ENCODE measurements around the gene PSMF1.

Gene PSMF1

GRCh38 chr20:1185790-1186334, 67.5 kb downstream of the PSMF1 start:
- peaks cover 28% of the 10 kb centered on the region for H3K4me1 ChIP-seq (ENCODE audit: control insufficient read depth, insufficient read depth, low read length)
- no peaks in the 10 kb centered on the region for H3K9me3 ChIP-seq (ENCODE audit: control insufficient read depth, low read length)
- H3K36me3 ChIP-seq (ENCODE audit: control insufficient read depth, insufficient read depth, low read length): peaks cover 4% of the 10 kb centered on the region
- H3K9ac ChIP-seq (ENCODE audit: low read length): no peak overlapping the region
- no peak overlapping the region for H3K4me3 ChIP-seq (ENCODE audit: low read length)
- H3K27me3 ChIP-seq (ENCODE audit: control insufficient read depth, insufficient read depth, low read length): peaks cover 27% of the 10 kb centered on the region

DNA sequence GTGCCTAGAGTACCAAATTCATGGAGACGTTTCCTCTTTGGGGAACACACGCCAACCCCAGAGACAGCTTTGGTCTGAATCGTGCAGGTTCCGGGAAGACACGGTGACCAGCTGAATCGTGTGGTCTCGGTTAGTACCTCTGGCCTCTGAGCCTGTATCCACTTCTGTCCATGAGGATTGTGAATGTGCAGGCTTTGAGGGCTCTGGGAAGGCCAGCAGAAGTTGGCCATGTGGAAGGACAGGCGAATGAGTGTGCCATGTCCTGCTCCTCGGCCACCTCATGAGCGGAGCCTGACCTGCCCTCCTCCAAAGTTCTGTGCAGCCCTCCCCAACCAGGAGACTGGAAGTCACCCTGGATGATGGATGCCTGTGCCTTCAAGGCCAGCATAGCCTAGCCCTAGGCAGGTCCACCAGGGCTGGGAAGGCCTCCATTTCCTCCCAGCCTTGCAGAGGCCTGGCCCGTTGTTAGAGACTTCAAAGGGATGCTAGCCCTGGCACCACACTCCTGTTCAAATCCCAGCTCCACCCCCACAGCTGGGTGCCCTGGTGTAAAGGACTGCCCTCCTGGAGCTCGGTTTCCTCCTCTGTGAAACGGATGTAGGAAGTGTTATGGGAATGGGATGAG, 68.1 kb downstream of the PSMF1 start:
- Histone ChIP-seq H3K4me1 (ENCODE audit: control insufficient read depth, insufficient read depth, low read length) (peaks cover 28% of the 10 kb centered on the region), H3K9ac (ENCODE audit: low read length) (no peak overlapping the region), H3K9me3 (ENCODE audit: control insufficient read depth, low read length) (no peaks in the 10 kb centered on the region), H3K4me3 (ENCODE audit: low read length) (no peak overlapping the region), H3K27me3 (ENCODE audit: control insufficient read depth, insufficient read depth, low read length) (peaks cover 27% of the 10 kb centered on the region), H3K36me3 (ENCODE audit: control insufficient read depth, insufficient read depth, low read length) (no peaks in the 10 kb centered on the region)

DNA sequence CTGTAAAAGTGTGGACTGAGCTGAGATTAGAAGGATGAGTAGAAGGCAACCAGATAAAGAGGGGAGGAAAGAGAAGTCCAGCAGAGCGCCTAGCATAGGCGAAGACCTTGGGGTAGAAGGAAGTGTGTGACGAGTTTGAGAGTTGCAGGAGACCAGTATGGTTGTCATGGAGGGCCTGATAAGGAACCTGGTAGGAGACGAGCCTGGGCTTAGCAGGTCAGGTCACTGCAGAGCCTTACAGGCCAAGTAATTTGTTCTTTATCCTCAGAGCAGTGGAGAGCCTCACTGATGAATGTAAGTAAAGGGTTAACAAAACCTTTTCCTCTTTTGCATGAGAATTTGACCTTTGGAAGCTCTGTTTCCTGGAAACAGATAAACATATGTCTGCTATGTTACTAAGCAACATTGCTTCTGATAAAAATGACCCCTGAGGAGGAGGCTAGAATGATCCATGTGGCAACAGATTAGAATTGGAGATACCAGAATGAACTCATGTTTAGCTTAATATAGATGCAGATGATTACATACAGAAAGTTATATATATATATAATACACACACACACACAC, 69.3 kb downstream of the PSMF1 start:
- H3K4me1 ChIP-seq (ENCODE audit: control insufficient read depth, insufficient read depth, low read length): peaks cover 28% of the 10 kb centered on the region

GRCh38 chr20:1188347-1188746, 69.9 kb downstream of the PSMF1 start:
- Histone ChIP-seq H3K9me3 (ENCODE audit: control insufficient read depth, low read length) (no peaks in the 10 kb centered on the region), H3K4me1 (ENCODE audit: control insufficient read depth, insufficient read depth, low read length) (peaks cover 30% of the 10 kb centered on the region), H3K4me3 (ENCODE audit: low read length) (no peak overlapping the region), H3K27me3 (ENCODE audit: control insufficient read depth, insufficient read depth, low read length) (peaks cover 22% of the 10 kb centered on the region), H3K9ac (ENCODE audit: low read length) (no peak overlapping the region), H3K36me3 (ENCODE audit: control insufficient read depth, insufficient read depth, low read length) (no peaks in the 10 kb centered on the region)

More for the DNA sequence above, 69.3 kb downstream of the PSMF1 start:
- Histone ChIP-seq H3K9ac (ENCODE audit: low read length) (no peak overlapping the region), H3K27me3 (ENCODE audit: control insufficient read depth, insufficient read depth, low read length) (peaks cover 27% of the 10 kb centered on the region), H3K9me3 (ENCODE audit: control insufficient read depth, low read length) (no peaks in the 10 kb centered on the region), H3K4me3 (ENCODE audit: low read length) (no peak overlapping the region), H3K36me3 (ENCODE audit: control insufficient read depth, insufficient read depth, low read length) (no peaks in the 10 kb centered on the region)

GRCh38 chr20:1189827-1190226, 71.4 kb downstream of the PSMF1 start:
- H3K4me1 ChIP-seq (ENCODE audit: control insufficient read depth, insufficient read depth, low read length): peaks cover 35% of the 10 kb centered on the region
- H3K36me3 ChIP-seq (ENCODE audit: control insufficient read depth, insufficient read depth, low read length): no peaks in the 10 kb centered on the region

GRCh38 chr20:1190847-1191246, 72.4 kb downstream of the PSMF1 start:
- Histone ChIP-seq H3K9ac (ENCODE audit: low read length) (no peak overlapping the region), H3K4me3 (ENCODE audit: low read length) (no peak overlapping the region), H3K9me3 (ENCODE audit: control insufficient read depth, low read length) (no peaks in the 10 kb centered on the region), H3K36me3 (ENCODE audit: control insufficient read depth, insufficient read depth, low read length) (no peaks in the 10 kb centered on the region), H3K4me1 (ENCODE audit: control insufficient read depth, insufficient read depth, low read length) (peaks cover 33% of the 10 kb centered on the region), H3K27me3 (ENCODE audit: control insufficient read depth, insufficient read depth, low read length) (peaks cover 4% of the 10 kb centered on the region)

More at GRCh38 chr20:1189827-1190226, 71.4 kb downstream of the PSMF1 start:
- Histone ChIP-seq H3K9ac (ENCODE audit: low read length) (no peak overlapping the region), H3K9me3 (ENCODE audit: control insufficient read depth, low read length) (no peaks in the 10 kb centered on the region), H3K4me3 (ENCODE audit: low read length) (no peak overlapping the region), H3K27me3 (ENCODE audit: control insufficient read depth, insufficient read depth, low read length) (peaks cover 7% of the 10 kb centered on the region)

DNA sequence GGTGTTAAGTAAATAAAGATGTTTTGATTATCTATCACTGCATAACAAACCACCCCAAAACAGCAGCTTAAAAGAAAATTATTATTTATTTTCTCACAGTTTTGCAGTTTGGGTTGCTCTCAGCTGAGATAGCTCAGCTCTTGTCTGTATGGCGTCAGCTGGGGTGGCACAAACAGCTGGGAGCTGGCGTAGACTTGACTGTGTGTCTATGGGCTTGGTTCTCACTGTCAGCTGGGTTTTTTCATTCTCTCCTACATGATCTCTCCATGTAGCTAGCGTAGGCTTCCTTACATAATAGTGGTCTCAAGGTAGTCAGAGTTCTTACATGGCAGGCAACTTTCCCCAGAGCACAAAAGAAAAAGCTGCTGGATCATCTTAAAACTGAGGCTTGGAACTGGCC, 72.9 kb downstream of the PSMF1 start:
- Histone ChIP-seq H3K9ac (ENCODE audit: low read length) (no peak overlapping the region), H3K4me1 (ENCODE audit: control insufficient read depth, insufficient read depth, low read length) (peaks cover 29% of the 10 kb centered on the region), H3K27me3 (ENCODE audit: control insufficient read depth, insufficient read depth, low read length) (no peaks in the 10 kb centered on the region), H3K36me3 (ENCODE audit: control insufficient read depth, insufficient read depth, low read length) (no peaks in the 10 kb centered on the region), H3K9me3 (ENCODE audit: control insufficient read depth, low read length) (no peaks in the 10 kb centered on the region), H3K4me3 (ENCODE audit: low read length) (no peak overlapping the region)

DNA sequence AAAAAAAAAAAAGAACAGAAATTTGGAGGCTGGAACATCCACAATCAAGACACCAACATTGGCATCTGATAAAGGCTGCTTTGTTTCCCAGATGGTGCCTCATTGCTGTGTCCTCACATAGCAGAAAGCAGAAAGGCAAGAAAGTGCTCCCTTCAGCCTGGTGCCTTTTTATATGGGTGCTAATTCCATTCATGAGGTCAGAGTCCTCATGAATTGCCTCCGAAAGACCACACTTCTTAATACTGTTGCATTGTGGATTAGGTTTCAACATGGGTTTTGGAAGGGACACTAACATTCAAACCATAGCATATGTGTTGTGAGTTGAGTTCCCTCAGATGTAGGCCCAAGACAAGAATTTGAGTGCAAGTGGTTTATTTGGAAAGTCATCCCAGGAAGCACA, 76.8 kb downstream of the PSMF1 start:
- Histone ChIP-seq H3K4me1 (ENCODE audit: control insufficient read depth, insufficient read depth, low read length) (peaks cover 7% of the 10 kb centered on the region), H3K27me3 (ENCODE audit: control insufficient read depth, insufficient read depth, low read length) (no peaks in the 10 kb centered on the region), H3K9me3 (ENCODE audit: control insufficient read depth, low read length) (no peaks in the 10 kb centered on the region), H3K4me3 (ENCODE audit: low read length) (no peak overlapping the region), H3K36me3 (ENCODE audit: control insufficient read depth, insufficient read depth, low read length) (no peaks in the 10 kb centered on the region), H3K9ac (ENCODE audit: low read length) (no peak overlapping the region)

DNA sequence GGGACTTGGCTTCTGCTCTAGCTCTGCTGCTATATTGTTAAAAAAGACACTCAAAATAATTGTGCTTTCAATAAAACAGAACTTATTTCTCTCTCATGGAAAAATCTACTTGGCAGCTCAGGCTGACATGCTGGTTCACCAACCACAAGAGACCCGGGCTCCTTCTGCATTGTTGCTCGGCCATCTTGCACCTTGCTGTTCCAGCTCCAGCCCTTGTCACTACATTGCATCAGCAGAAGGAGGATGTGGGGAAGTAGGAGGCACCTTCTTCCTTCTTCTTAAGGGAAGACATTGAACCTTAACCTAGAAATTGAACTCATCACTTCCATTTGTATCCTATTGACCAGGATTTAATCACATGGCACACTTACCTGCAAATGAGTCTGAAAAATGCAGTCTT, 78.2 kb downstream of the PSMF1 start:
- H3K4me3 ChIP-seq (ENCODE audit: low read length): no peak overlapping the region
- peaks cover 7% of the 10 kb centered on the region for H3K4me1 ChIP-seq (ENCODE audit: control insufficient read depth, insufficient read depth, low read length)
- H3K9me3 ChIP-seq (ENCODE audit: control insufficient read depth, low read length): no peaks in the 10 kb centered on the region
- H3K36me3 ChIP-seq (ENCODE audit: control insufficient read depth, insufficient read depth, low read length): no peaks in the 10 kb centered on the region
- H3K27me3 ChIP-seq (ENCODE audit: control insufficient read depth, insufficient read depth, low read length): no peaks in the 10 kb centered on the region
- no peak overlapping the region for H3K9ac ChIP-seq (ENCODE audit: low read length)

DNA sequence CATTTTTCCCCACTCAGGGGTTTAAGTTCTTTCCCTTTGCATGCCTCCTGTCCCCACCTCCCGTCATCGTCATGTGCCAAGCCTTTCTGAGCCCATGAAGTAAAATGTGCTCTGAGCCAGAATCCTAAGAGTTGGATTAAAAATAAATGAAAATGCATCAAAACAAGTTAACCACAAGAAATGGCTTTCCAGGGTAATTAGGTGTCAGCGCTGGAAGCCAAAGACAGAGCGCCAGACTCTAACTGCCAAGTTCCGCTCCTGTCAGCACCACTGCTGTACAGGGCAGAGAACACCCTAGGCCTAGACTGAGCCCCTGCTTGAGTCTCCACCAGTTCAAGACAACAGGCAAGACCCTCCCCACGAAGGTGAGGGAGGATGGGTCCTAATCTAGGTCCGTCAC, 79.4 kb downstream of the PSMF1 start:
- no peak overlapping the region for H3K4me3 ChIP-seq (ENCODE audit: low read length)
- no peaks in the 10 kb centered on the region for H3K36me3 ChIP-seq (ENCODE audit: control insufficient read depth, insufficient read depth, low read length)
- H3K9me3 ChIP-seq (ENCODE audit: control insufficient read depth, low read length): no peaks in the 10 kb centered on the region
- H3K27me3 ChIP-seq (ENCODE audit: control insufficient read depth, insufficient read depth, low read length): no peaks in the 10 kb centered on the region
- H3K4me1 ChIP-seq (ENCODE audit: control insufficient read depth, insufficient read depth, low read length): peaks cover 7% of the 10 kb centered on the region
- no peak overlapping the region for H3K9ac ChIP-seq (ENCODE audit: low read length)

GRCh38 chr20:1198751-1199150, 80.3 kb downstream of the PSMF1 start:
- H3K4me3 ChIP-seq (ENCODE audit: low read length): no peak overlapping the region
- no peak overlapping the region for H3K9ac ChIP-seq (ENCODE audit: low read length)
- peaks cover 9% of the 10 kb centered on the region for H3K4me1 ChIP-seq (ENCODE audit: control insufficient read depth, insufficient read depth, low read length)
- H3K36me3 ChIP-seq (ENCODE audit: control insufficient read depth, insufficient read depth, low read length): no peaks in the 10 kb centered on the region
- no peaks in the 10 kb centered on the region for H3K27me3 ChIP-seq (ENCODE audit: control insufficient read depth, insufficient read depth, low read length)
- no peaks in the 10 kb centered on the region for H3K9me3 ChIP-seq (ENCODE audit: control insufficient read depth, low read length)

- Histone ChIP-seq H3K4me1 (ENCODE audit: control insufficient read depth, insufficient read depth, low read length) (peaks cover 14% of the 10 kb centered on the region), H3K36me3 (ENCODE audit: control insufficient read depth, insufficient read depth, low read length) (no peaks in the 10 kb centered on the region), H3K4me3 (ENCODE audit: low read length) (no peak overlapping the region), H3K9me3 (ENCODE audit: control insufficient read depth, low read length) (no peaks in the 10 kb centered on the region), H3K9ac (ENCODE audit: low read length) (no peak overlapping the region), H3K27me3 (ENCODE audit: control insufficient read depth, insufficient read depth, low read length) (no peaks in the 10 kb centered on the region)
Observed at GRCh38 chr20:1199212-1199873, 80.9 kb downstream of the PSMF1 start.

Measured in mucosa of stomach (tissue), 1 donor.